Fibroblast of upper back skin (primary cell): ENCODE measurements around the gene MTMR12.

Experiments
- DNase-seq: peaks from one replicate; pipeline ENCODE4 v3.0.0-alpha.2; 2013

Gene MTMR12

GRCh38 chr5:32312595-32313332 lies at the start of gene MTMR12:
Gene MTMR12, minus strand, starts transcription at chr5:32312939. Its CDS starts 101 bp downstream, at chr5:32312838.
- DNase-seq = peak; percentile 99

- DNase-seq = no peak
Measured at GRCh38 chr5:32362527-32362926, 49.8 kb upstream of the MTMR12 start.

- DNase-seq = no peak
Measured at GRCh38 chr5:32360906-32361305, 48.2 kb upstream of the MTMR12 start.

- no peak for DNase-seq
Measured at GRCh38 chr5:32358611-32359010, 45.9 kb upstream of the MTMR12 start.

GRCh38 chr5:32357658-32358057 lies 44.9 kb upstream of the MTMR12 start:
- DNase-seq = no peak

- no peak for DNase-seq
Measured at GRCh38 chr5:32355686-32356085, 42.9 kb upstream of the MTMR12 start.

- no peak for DNase-seq
Measured at GRCh38 chr5:32353420-32353819, 40.7 kb upstream of the MTMR12 start.

GRCh38 chr5:32352685-32353084 lies 39.9 kb upstream of the MTMR12 start:
- DNase-seq = no peak

GRCh38 chr5:32346869-32347268 lies 34.1 kb upstream of the MTMR12 start:
- DNase-seq = no peak

GRCh38 chr5:32343058-32343672 lies 30.4 kb upstream of the MTMR12 start:
- DNase-seq = no peak

- DNase-seq = no peak
Measured at GRCh38 chr5:32342656-32343055, 29.9 kb upstream of the MTMR12 start.

- DNase-seq = no peak
Measured at GRCh38 chr5:32339878-32340277, 27.1 kb upstream of the MTMR12 start.

GRCh38 chr5:32339198-32339597 lies 26.5 kb upstream of the MTMR12 start:
- DNase-seq = no peak

GRCh38 chr5:32332966-32333365 lies 20.2 kb upstream of the MTMR12 start:
- DNase-seq = no peak

GRCh38 chr5:32332361-32332760 lies 19.6 kb upstream of the MTMR12 start:
- DNase-seq = no peak

- DNase-seq = no peak
Measured at GRCh38 chr5:32331935-32332274, 19.2 kb upstream of the MTMR12 start.

- no peak for DNase-seq
Measured at GRCh38 chr5:32331217-32331934, 18.6 kb upstream of the MTMR12 start.

GRCh38 chr5:32330126-32330971 lies 17.6 kb upstream of the MTMR12 start:
- DNase-seq = no peak

GRCh38 chr5:32329395-32329834 lies 16.7 kb upstream of the MTMR12 start:
- peak; percentile 54 for DNase-seq

GRCh38 chr5:32326216-32326772 lies 13.6 kb upstream of the MTMR12 start:
- DNase-seq = no peak

- no peak for DNase-seq
Measured at GRCh38 chr5:32325616-32326015, 12.9 kb upstream of the MTMR12 start.

- peak; percentile 34 for DNase-seq
Measured at GRCh38 chr5:32325062-32325461, 12.3 kb upstream of the MTMR12 start.

GRCh38 chr5:32323741-32324140 lies 11.0 kb upstream of the MTMR12 start:
- DNase-seq = no peak
